HEK293 (cell line): ENCODE results near the gene PEF1.

Source experiments
- CTCF ChIA-PET: fragments of 350-600 bp; formaldehyde crosslinking; extraction: SDS; loops from one replicate; lab custom pipeline; 2021; ENCODE audit warnings: antibody characterized with exemption; lab: Yijun Ruan, JAX
- POLR2A ChIA-PET: fragments of 300-600 bp; formaldehyde crosslinking; extraction: SDS; loops from one replicate; lab custom pipeline; 2020; ENCODE audit warnings: antibody characterized with exemption, inconsistent platforms; lab: Yijun Ruan, JAX
- H3K27ac ChIP-seq: fragments of 200-500 bp; sonication (Bioruptor generic); 2 replicates; pipeline ENCODE4 v1.5.1; 2014; ENCODE audit warnings: low read depth, low read length, control low read depth, inconsistent platforms; ENCODE audit errors: extremely low read depth
- H3K36me3 ChIP-seq, 2 experiments: fragments of 200-500 bp in 1 of 2; sonication (Bioruptor generic) in 1 of 2; 1 replicate in 1 of 2; 2 replicates in 1 of 2; pipeline ENCODE4 v1.5.1; 2014 to 2017; ENCODE audit warnings: inconsistent platforms in 2 of 2, low read length in 2 of 2; ENCODE audit not compliant: control insufficient read depth in 2 of 2, insufficient read depth in 1 of 2
- H3K4me1 ChIP-seq: fragments of 200-500 bp; sonication (Bioruptor generic); 2 replicates; pipeline ENCODE4 v1.5.1; 2014; ENCODE audit warnings: mild to moderate bottlenecking, low read length, inconsistent platforms; ENCODE audit not compliant: control insufficient read depth, insufficient read depth
- H3K4me3 ChIP-seq: 2 replicates; pipeline ENCODE4 v1.5.1; 2011; ENCODE audit warnings: low read depth, mild to moderate bottlenecking, control low read depth, low read length, moderate library complexity
- H3K9me3 ChIP-seq: fragments of 200-500 bp; sonication (Bioruptor generic); 2 replicates; pipeline ENCODE4 v1.5.1; 2014; ENCODE audit warnings: low read depth, low read length, inconsistent platforms; ENCODE audit not compliant: control insufficient read depth, insufficient read depth
- MZF1 ChIP-seq: fragments of 450-650 bp; formaldehyde crosslinking; IDR thresholded peaks from 2 replicates; pipeline ENCODE4 v1.5.1; 2017; ENCODE audit warnings: missing biosample characterization, missing genetic modification characterization, borderline replicate concordance
- SP2 ChIP-seq: fragments of 450-650 bp; formaldehyde crosslinking; IDR thresholded peaks from 2 replicates; pipeline ENCODE4 v1.5.1; 2016; ENCODE audit warnings: missing biosample characterization, missing genetic modification characterization
- SP3 ChIP-seq: fragments of 450-650 bp; formaldehyde crosslinking; IDR thresholded peaks from 2 replicates; pipeline ENCODE4 v1.5.1; 2016; ENCODE audit warnings: missing biosample characterization, missing genetic modification characterization
- ZBTB7A ChIP-seq: fragments of 450-650 bp; formaldehyde crosslinking; IDR thresholded peaks from 2 replicates; pipeline ENCODE4 v1.5.1; 2016; ENCODE audit warnings: low read depth, missing biosample characterization, missing genetic modification characterization
- ZNF138 ChIP-seq: fragments of 450-650 bp; formaldehyde crosslinking; IDR thresholded peaks from 2 replicates; pipeline ENCODE4 v1.5.1; 2016; ENCODE audit warnings: missing biosample characterization, missing genetic modification characterization, borderline replicate concordance
- ZNF214 ChIP-seq: fragments of 450-650 bp; formaldehyde crosslinking; IDR thresholded peaks from 2 replicates; pipeline ENCODE4 v1.5.1; 2017; ENCODE audit warnings: missing biosample characterization, mild to moderate bottlenecking, missing genetic modification characterization, borderline replicate concordance
- ZNF324 ChIP-seq: fragments of 450-650 bp; formaldehyde crosslinking; IDR thresholded peaks from 2 replicates; pipeline ENCODE4 v1.5.1; 2016; ENCODE audit warnings: missing biosample characterization, missing genetic modification characterization
- ZNF423 ChIP-seq: fragments of 450-650 bp; formaldehyde crosslinking; IDR thresholded peaks from 2 replicates; pipeline ENCODE4 v1.5.1; 2016; ENCODE audit warnings: missing biosample characterization, missing genetic modification characterization
- ZNF549 ChIP-seq: fragments of 450-650 bp; IDR thresholded peaks from 2 replicates; pipeline ENCODE4 v1.5.1; 2018; ENCODE audit warnings: missing biosample characterization, missing genetic modification characterization, mild to moderate bottlenecking, inconsistent platforms, moderate library complexity
- ZNF555 ChIP-seq: fragments of 450-650 bp; formaldehyde crosslinking; conservative IDR thresholded peaks from 2 replicates; pipeline ENCODE4 v1.5.1; 2017; ENCODE audit warnings: missing biosample characterization, mild to moderate bottlenecking, missing genetic modification characterization, inconsistent platforms
- ZNF701 ChIP-seq: fragments of 450-650 bp; formaldehyde crosslinking; IDR thresholded peaks from 2 replicates; pipeline ENCODE4 v1.5.1; 2016; ENCODE audit warnings: missing biosample characterization, missing genetic modification characterization
- TF ChIP-seq, protein P1 (sequence below): fragments of 450-650 bp; formaldehyde crosslinking; IDR thresholded peaks from 2 replicates; pipeline ENCODE4 v1.5.1; 2016; ENCODE audit warnings: missing biosample characterization, missing genetic modification characterization
- TF ChIP-seq, protein P2 (sequence below): fragments of 450-650 bp; formaldehyde crosslinking; IDR thresholded peaks from 2 replicates; pipeline ENCODE4 v1.5.1; 2016; ENCODE audit warnings: missing biosample characterization, missing genetic modification characterization
- TF ChIP-seq, protein P3 (sequence below): fragments of 450-650 bp; formaldehyde crosslinking; IDR thresholded peaks from 2 replicates; pipeline ENCODE4 v1.5.1; 2016; ENCODE audit warnings: missing biosample characterization, missing genetic modification characterization

Gene PEF1

DNA sequence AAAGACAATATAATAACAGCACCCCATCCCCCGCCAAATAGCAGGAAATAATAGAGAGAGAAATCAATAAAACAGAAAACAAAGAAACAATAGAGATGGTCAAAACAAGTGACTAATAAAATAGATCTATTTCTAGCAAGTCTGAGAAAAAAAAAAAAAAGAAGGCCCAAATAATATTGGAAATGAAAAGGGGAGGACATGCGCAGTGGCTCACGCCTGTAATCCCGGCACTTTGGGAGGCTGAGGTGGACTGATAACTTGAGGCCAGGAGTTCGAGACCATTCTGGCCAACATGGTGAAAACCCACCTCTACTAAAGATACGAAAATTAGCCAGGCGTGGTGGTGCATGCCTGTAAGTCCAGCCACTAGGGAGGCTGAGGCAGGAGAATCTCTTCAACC is 45.7 kb downstream of the PEF1 start:
- ChIA-PET CTCF (interaction anchor here (0.6 to 9.6 kb wide), 5 partner anchors 18 to 224 kb away, joined by 3 to 120 read pairs (median 3); no protein-coding TSS in a partner anchor), POLR2A (no interaction called here)
- Histone ChIP-seq H3K27ac (no peak overlapping the region), H3K4me1 (no peaks in the 10 kb centered on the region), H3K4me3 (no peak overlapping the region), H3K9me3 (no peaks in the 10 kb centered on the region), H3K36me3 (no peaks in the 10 kb centered on the region)
- TF ChIP-seq ZNF555 (tag by site-specific recombination), result no peak
- TF ChIP-seq, protein P1, sequence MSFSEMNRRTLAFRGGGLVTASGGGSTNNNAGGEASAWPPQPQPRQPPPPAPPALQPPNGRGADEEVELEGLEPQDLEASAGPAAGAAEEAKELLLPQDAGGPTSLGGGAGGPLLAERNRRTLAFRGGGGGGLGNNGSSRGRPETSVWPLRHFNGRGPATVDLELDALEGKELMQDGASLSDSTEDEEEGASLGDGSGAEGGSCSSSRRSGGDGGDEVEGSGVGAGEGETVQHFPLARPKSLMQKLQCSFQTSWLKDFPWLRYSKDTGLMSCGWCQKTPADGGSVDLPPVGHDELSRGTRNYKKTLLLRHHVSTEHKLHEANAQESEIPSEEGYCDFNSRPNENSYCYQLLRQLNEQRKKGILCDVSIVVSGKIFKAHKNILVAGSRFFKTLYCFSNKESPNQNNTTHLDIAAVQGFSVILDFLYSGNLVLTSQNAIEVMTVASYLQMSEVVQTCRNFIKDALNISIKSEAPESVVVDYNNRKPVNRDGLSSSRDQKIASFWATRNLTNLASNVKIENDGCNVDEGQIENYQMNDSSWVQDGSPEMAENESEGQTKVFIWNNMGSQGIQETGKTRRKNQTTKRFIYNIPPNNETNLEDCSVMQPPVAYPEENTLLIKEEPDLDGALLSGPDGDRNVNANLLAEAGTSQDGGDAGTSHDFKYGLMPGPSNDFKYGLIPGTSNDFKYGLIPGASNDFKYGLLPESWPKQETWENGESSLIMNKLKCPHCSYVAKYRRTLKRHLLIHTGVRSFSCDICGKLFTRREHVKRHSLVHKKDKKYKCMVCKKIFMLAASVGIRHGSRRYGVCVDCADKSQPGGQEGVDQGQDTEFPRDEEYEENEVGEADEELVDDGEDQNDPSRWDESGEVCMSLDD (tag by site-specific recombination), result no peak
- TF ChIP-seq ZNF423, result no peak
- no peak for TF ChIP-seq SP3
- TF ChIP-seq, protein P2, sequence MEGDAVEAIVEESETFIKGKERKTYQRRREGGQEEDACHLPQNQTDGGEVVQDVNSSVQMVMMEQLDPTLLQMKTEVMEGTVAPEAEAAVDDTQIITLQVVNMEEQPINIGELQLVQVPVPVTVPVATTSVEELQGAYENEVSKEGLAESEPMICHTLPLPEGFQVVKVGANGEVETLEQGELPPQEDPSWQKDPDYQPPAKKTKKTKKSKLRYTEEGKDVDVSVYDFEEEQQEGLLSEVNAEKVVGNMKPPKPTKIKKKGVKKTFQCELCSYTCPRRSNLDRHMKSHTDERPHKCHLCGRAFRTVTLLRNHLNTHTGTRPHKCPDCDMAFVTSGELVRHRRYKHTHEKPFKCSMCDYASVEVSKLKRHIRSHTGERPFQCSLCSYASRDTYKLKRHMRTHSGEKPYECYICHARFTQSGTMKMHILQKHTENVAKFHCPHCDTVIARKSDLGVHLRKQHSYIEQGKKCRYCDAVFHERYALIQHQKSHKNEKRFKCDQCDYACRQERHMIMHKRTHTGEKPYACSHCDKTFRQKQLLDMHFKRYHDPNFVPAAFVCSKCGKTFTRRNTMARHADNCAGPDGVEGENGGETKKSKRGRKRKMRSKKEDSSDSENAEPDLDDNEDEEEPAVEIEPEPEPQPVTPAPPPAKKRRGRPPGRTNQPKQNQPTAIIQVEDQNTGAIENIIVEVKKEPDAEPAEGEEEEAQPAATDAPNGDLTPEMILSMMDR (tag by site-specific recombination), result no peak
- TF ChIP-seq ZNF701 (tag by site-specific recombination), result no peak
- TF ChIP-seq, protein P3, sequence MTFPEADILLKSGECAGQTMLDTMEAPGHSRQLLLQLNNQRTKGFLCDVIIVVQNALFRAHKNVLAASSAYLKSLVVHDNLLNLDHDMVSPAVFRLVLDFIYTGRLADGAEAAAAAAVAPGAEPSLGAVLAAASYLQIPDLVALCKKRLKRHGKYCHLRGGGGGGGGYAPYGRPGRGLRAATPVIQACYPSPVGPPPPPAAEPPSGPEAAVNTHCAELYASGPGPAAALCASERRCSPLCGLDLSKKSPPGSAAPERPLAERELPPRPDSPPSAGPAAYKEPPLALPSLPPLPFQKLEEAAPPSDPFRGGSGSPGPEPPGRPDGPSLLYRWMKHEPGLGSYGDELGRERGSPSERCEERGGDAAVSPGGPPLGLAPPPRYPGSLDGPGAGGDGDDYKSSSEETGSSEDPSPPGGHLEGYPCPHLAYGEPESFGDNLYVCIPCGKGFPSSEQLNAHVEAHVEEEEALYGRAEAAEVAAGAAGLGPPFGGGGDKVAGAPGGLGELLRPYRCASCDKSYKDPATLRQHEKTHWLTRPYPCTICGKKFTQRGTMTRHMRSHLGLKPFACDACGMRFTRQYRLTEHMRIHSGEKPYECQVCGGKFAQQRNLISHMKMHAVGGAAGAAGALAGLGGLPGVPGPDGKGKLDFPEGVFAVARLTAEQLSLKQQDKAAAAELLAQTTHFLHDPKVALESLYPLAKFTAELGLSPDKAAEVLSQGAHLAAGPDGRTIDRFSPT (tag by site-specific recombination), result no peak

DNA sequence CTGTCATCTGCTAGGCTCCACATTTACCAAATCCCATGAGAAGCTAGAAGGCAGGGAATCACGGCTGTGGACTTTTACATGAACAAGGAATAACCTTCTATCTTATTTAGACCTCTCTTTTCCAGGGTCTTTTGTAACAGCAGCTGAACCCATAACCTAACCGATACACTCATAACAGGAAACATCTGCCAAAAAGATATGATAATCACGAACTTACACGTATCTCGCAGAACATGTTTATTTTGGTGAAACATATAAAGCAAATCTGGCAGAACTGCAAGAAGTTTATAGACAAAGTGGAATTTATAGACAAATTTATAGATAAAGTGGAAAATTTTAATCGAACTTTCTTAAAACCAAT is 48.0 kb downstream of the PEF1 start:
- H3K27ac ChIP-seq, result no peak overlapping the region
- H3K4me1 ChIP-seq, result no peaks in the 10 kb centered on the region
- H3K36me3 ChIP-seq, result no peaks in the 10 kb centered on the region
- no peaks in the 10 kb centered on the region for H3K9me3 ChIP-seq
- CTCF ChIA-PET, result interaction anchor here (0.6 to 9.6 kb wide), 5 partner anchors 13 to 70 kb away, joined by 3 to 120 read pairs (median 4); no protein-coding TSS in a partner anchor
- H3K4me3 ChIP-seq, result no peak overlapping the region
- POLR2A ChIA-PET, result no interaction called here
- TF ChIP-seq MZF1 (no peak), ZNF138 (tag by site-specific recombination) (no peak), ZNF324 (tag by site-specific recombination) (no peak), SP2 (tag by site-specific recombination) (no peak), ZBTB7A (tag by site-specific recombination) (no peak), ZNF214 (tag by site-specific recombination) (no peak), ZNF549 (no peak)
